ENCODE data around the gene CCR5.

The CCR5 gene

DNA sequence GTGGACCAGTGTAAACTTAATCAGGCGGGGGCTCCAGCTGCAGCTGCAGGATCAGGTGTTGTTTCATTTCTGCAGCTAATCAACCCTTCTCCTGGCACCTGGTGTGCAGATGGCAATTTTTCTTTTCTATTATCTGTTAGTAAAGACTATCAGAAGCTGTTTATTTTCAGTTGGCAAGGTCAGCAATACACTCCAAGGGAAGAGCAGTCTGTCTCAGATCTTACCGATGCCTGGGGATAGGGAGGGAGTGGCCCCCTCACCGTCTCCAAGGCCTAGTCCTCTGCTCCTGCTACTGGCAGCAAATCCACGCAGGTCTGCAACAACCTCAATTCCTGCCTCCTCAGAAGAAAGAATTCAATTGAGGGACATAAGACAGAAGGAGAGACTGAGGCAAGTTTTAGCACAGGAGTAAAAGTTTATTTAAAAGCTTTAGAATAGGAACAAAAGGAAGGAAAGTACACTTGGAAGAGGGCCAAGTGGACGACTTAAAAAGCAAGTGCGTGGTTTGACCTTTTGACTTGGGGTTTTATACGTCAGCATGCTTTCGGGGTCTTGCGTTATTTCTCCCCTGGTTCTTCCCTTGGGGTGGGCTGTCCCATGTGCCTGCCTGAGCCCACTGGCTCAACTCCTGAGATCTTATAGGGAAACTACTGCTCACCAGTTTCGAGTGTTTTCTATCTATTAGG is 45.5 kb downstream of the CCR5 start:
- TF ChIP-seq ISL1 (CRISPR knock-in tag; IDR thresholded peaks at IDR 0.05) (no peak), CSDC2 (CRISPR knock-in tag; IDR thresholded peaks at IDR 0.05) (no peak), ZNF565 (CRISPR knock-in tag; conservative IDR thresholded peaks at IDR 0.05; ENCODE audit: low read depth) (no peak), GLIS3 (CRISPR knock-in tag; IDR thresholded peaks at IDR 0.05) (no peak), RARB (CRISPR knock-in tag; IDR thresholded peaks at IDR 0.05) (no peak), ZNF70 (CRISPR knock-in tag; IDR thresholded peaks at IDR 0.05) (no peak), POU6F1 (CRISPR knock-in tag; IDR thresholded peaks at IDR 0.05; ENCODE audit: borderline replicate concordance, low read depth) (no peak), PPARA (CRISPR knock-in tag; IDR thresholded peaks at IDR 0.05; ENCODE audit: borderline replicate concordance) (no peak), BACH2 (CRISPR knock-in tag; IDR thresholded peaks at IDR 0.05; ENCODE audit: borderline replicate concordance) (no peak), TCF4 (CRISPR knock-in tag; IDR thresholded peaks at IDR 0.05; ENCODE audit: borderline replicate concordance) (no peak), TOX (CRISPR knock-in tag; IDR thresholded peaks at IDR 0.05; ENCODE audit: borderline replicate concordance) (no peak), ZC3H10 (CRISPR knock-in tag; IDR thresholded peaks at IDR 0.05) (no peak), ZNF8 (CRISPR knock-in tag; IDR thresholded peaks at IDR 0.05) (no peak), CSRNP3 (CRISPR knock-in tag; IDR thresholded peaks at IDR 0.05) (no peak), ARNTL (CRISPR knock-in tag; IDR thresholded peaks at IDR 0.05; ENCODE audit: borderline replicate concordance, low read depth) (no peak)
- TF ChIP-seq, protein P1, sequence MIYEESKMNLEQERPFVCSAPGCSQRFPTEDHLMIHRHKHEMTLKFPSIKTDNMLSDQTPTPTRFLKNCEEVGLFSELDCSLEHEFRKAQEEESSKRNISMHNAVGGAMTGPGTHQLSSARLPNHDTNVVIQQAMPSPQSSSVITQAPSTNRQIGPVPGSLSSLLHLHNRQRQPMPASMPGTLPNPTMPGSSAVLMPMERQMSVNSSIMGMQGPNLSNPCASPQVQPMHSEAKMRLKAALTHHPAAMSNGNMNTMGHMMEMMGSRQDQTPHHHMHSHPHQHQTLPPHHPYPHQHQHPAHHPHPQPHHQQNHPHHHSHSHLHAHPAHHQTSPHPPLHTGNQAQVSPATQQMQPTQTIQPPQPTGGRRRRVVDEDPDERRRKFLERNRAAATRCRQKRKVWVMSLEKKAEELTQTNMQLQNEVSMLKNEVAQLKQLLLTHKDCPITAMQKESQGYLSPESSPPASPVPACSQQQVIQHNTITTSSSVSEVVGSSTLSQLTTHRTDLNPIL (CRISPR knock-in tag; IDR thresholded peaks at IDR 0.05; ENCODE audit: low read depth): no peak
- TF ChIP-seq, protein P2, sequence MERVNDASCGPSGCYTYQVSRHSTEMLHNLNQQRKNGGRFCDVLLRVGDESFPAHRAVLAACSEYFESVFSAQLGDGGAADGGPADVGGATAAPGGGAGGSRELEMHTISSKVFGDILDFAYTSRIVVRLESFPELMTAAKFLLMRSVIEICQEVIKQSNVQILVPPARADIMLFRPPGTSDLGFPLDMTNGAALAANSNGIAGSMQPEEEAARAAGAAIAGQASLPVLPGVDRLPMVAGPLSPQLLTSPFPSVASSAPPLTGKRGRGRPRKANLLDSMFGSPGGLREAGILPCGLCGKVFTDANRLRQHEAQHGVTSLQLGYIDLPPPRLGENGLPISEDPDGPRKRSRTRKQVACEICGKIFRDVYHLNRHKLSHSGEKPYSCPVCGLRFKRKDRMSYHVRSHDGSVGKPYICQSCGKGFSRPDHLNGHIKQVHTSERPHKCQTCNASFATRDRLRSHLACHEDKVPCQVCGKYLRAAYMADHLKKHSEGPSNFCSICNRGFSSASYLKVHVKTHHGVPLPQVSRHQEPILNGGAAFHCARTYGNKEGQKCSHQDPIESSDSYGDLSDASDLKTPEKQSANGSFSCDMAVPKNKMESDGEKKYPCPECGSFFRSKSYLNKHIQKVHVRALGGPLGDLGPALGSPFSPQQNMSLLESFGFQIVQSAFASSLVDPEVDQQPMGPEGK (CRISPR knock-in tag; IDR thresholded peaks at IDR 0.05; ENCODE audit: borderline replicate concordance): no peak
- ATAC-seq: no peak

GRCh38 chr3:46416811-46417510 is 46.2 kb downstream of the CCR5 start:
- ATAC-seq: no peak
- no peak for TF ChIP-seq ISL1 (CRISPR knock-in tag; IDR thresholded peaks at IDR 0.05)

- no peak for TF ChIP-seq ZFP3 (CRISPR knock-in tag; IDR thresholded peaks at IDR 0.05)
- TF ChIP-seq ARNTL (CRISPR knock-in tag; IDR thresholded peaks at IDR 0.05; ENCODE audit: borderline replicate concordance, low read depth): no peak
- no peak for ATAC-seq
Observed at GRCh38 chr3:46417841-46418611, 47.3 kb downstream of the CCR5 start.

DNA sequence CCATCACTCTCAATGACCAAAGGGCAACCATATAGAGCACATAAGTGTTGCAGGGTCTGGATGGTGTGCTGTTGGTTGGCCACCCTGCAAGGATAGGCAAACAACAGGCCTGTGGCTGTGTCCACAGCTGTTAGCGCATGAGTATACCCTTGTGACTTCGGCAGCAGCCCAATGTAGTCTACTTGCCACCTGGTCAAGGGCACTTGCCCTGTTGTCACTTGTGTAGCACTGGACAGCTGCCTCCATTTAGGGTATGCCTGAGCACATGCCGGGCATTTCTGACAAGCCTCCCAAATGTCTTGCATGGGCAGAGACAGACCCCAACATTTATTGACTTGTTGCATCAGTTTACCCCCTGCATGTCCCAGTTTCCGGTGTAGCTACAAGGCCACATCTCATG is 49.1 kb downstream of the CCR5 start:
- TF ChIP-seq, protein P3, sequence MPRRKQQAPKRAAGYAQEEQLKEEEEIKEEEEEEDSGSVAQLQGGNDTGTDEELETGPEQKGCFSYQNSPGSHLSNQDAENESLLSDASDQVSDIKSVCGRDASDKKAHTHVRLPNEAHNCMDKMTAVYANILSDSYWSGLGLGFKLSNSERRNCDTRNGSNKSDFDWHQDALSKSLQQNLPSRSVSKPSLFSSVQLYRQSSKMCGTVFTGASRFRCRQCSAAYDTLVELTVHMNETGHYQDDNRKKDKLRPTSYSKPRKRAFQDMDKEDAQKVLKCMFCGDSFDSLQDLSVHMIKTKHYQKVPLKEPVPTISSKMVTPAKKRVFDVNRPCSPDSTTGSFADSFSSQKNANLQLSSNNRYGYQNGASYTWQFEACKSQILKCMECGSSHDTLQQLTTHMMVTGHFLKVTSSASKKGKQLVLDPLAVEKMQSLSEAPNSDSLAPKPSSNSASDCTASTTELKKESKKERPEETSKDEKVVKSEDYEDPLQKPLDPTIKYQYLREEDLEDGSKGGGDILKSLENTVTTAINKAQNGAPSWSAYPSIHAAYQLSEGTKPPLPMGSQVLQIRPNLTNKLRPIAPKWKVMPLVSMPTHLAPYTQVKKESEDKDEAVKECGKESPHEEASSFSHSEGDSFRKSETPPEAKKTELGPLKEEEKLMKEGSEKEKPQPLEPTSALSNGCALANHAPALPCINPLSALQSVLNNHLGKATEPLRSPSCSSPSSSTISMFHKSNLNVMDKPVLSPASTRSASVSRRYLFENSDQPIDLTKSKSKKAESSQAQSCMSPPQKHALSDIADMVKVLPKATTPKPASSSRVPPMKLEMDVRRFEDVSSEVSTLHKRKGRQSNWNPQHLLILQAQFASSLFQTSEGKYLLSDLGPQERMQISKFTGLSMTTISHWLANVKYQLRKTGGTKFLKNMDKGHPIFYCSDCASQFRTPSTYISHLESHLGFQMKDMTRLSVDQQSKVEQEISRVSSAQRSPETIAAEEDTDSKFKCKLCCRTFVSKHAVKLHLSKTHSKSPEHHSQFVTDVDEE (CRISPR knock-in tag; IDR thresholded peaks at IDR 0.05): no peak
- TF ChIP-seq GLIS3 (CRISPR knock-in tag; IDR thresholded peaks at IDR 0.05): no peak
- TF ChIP-seq ZC3H10 (CRISPR knock-in tag; IDR thresholded peaks at IDR 0.05): no peak
- no peak for ATAC-seq

Data from SK-N-SH treated with all-trans-retinoic acid at 6 μM for 48 hours (cell line).